Large intestine (tissue), 3 donors: Measurements from ENCODE around the gene COPA. TPM values are rescaled to one million over a fixed set of nuclear protein-coding genes. Genes with fewer than 3 reads are reported as not detected.

ENCODE experiments used
- DNase-seq, 2 donors: peaks; one replicate each; pipeline versions ENCODE4 v3.0.0 to v3.0.0-alpha.2; 2013
- H3K27ac ChIP-seq: one replicate; pipeline ENCODE4 v1.5.1; 2013; ENCODE audit warnings: low read length
- H3K27me3 ChIP-seq: 2 replicates; pipeline ENCODE4 v1.6.1; 2013; ENCODE audit warnings: low read length; ENCODE audit not compliant: control insufficient read depth, insufficient read depth
- H3K36me3 ChIP-seq: 2 replicates; pipeline ENCODE4 v1.6.1; 2013; ENCODE audit warnings: low read length; ENCODE audit not compliant: control insufficient read depth, insufficient read depth
- H3K4me1 ChIP-seq: one replicate; pipeline ENCODE4 v1.6.1; 2013; ENCODE audit warnings: low read length; ENCODE audit not compliant: control insufficient read depth, insufficient read depth
- H3K4me3 ChIP-seq: one replicate; pipeline ENCODE4 v1.5.1; 2013; ENCODE audit warnings: low read length
- H3K9me3 ChIP-seq: one replicate; pipeline ENCODE4 v1.6.1; 2013; ENCODE audit warnings: mild to moderate bottlenecking, low read depth, low read length, moderate library complexity; ENCODE audit not compliant: control insufficient read depth
- WGBS: methylation state at CpG from one replicate; pipeline ENCODE4 v1.1.5; 2013; ENCODE audit warnings: low lambda C conversion rate; ENCODE audit not compliant: insufficient coverage; 5-methylcytosine and 5-hydroxymethylcytosine counted together
- polyA plus RNA-seq: library from polyadenylated mRNA; unstranded; fragments of 120-200 nt; gene quantifications from one replicate; pipeline ENCODE4 v1.2.1, GENCODE V29; 2013

The COPA gene
- polyA plus RNA-seq, 1 donor: 137 TPM

- no peak overlapping the region for H3K4me3 ChIP-seq
- no peak for DNase-seq
- WGBS: 67% methylated on average over 2 of the region's 9 CpGs
Observed at GRCh38 chr1:160362168-160362957, 19.3 kb upstream of the COPA start.

GRCh38 chr1:160361814-160362167 lies 18.7 kb upstream of the COPA start:
- Histone ChIP-seq H3K9me3 (no peaks in the 10 kb centered on the region), H3K4me3 (no peak overlapping the region), H3K27ac (no peak overlapping the region), H3K4me1 (no peaks in the 10 kb centered on the region), H3K27me3 (no peaks in the 10 kb centered on the region), H3K36me3 (peaks cover 36% of the 10 kb centered on the region)
- no peak for DNase-seq
- 100% methylated on average over 1 of the region's 4 CpGs for WGBS

More at GRCh38 chr1:160362168-160362957, 19.3 kb upstream of the COPA start:
- Histone ChIP-seq H3K9me3 (no peaks in the 10 kb centered on the region), H3K36me3 (peaks cover 30% of the 10 kb centered on the region), H3K27ac (no peak overlapping the region), H3K4me1 (no peaks in the 10 kb centered on the region), H3K27me3 (no peaks in the 10 kb centered on the region)

GRCh38 chr1:160361199-160361598 lies 18.1 kb upstream of the COPA start:
- no peak for DNase-seq
- Histone ChIP-seq H3K9me3 (no peaks in the 10 kb centered on the region), H3K27me3 (no peaks in the 10 kb centered on the region), H3K36me3 (peaks cover 41% of the 10 kb centered on the region), H3K4me3 (no peak overlapping the region), H3K27ac (no peak overlapping the region), H3K4me1 (no peaks in the 10 kb centered on the region)
- WGBS: 80% methylated on average over 1 of the region's 2 CpGs

- Histone ChIP-seq H3K27me3 (no peaks in the 10 kb centered on the region), H3K27ac (no peak overlapping the region), H3K36me3 (peaks cover 50% of the 10 kb centered on the region), H3K9me3 (no peaks in the 10 kb centered on the region), H3K4me1 (no peaks in the 10 kb centered on the region), H3K4me3 (no peak overlapping the region)
- DNase-seq: no peak
- no CpG with 5 or more reads among the region's 8 CpGs for WGBS
Observed at GRCh38 chr1:160360227-160360695, 17.2 kb upstream of the COPA start.

GRCh38 chr1:160359559-160360226 lies 16.6 kb upstream of the COPA start:
- Histone ChIP-seq H3K4me3 (no peak overlapping the region), H3K9me3 (no peaks in the 10 kb centered on the region), H3K4me1 (no peaks in the 10 kb centered on the region), H3K36me3 (peaks cover 56% of the 10 kb centered on the region), H3K27ac (no peak overlapping the region), H3K27me3 (no peaks in the 10 kb centered on the region)
- no CpG with 5 or more reads among the region's 9 CpGs for WGBS
- no peak for DNase-seq

- WGBS: 94% methylated on average over 3 of the region's 4 CpGs
- peaks cover 72% of the 10 kb centered on the region for H3K36me3 ChIP-seq
- no peak overlapping the region for H3K4me3 ChIP-seq
- no peaks in the 10 kb centered on the region for H3K9me3 ChIP-seq
- H3K27me3 ChIP-seq: no peaks in the 10 kb centered on the region
- H3K27ac ChIP-seq: no peak overlapping the region
- H3K4me1 ChIP-seq: no peaks in the 10 kb centered on the region
- no peak for DNase-seq
Observed at GRCh38 chr1:160358073-160358472, 15.0 kb upstream of the COPA start.

GRCh38 chr1:160357286-160358002 lies 14.4 kb upstream of the COPA start:
- Histone ChIP-seq H3K4me3 (no peak overlapping the region), H3K27me3 (no peaks in the 10 kb centered on the region), H3K9me3 (no peaks in the 10 kb centered on the region), H3K27ac (no peak overlapping the region), H3K4me1 (no peaks in the 10 kb centered on the region), H3K36me3 (peaks cover 78% of the 10 kb centered on the region)
- 90% methylated on average over 2 of the region's 7 CpGs for WGBS
- DNase-seq: no peak

- no peak overlapping the region for H3K27ac ChIP-seq
- no peaks in the 10 kb centered on the region for H3K27me3 ChIP-seq
- WGBS: no CpG with 5 or more reads among the region's 5 CpGs
- no peaks in the 10 kb centered on the region for H3K9me3 ChIP-seq
- no peak for DNase-seq
- no peak overlapping the region for H3K4me3 ChIP-seq
- peaks cover 92% of the 10 kb centered on the region for H3K36me3 ChIP-seq
- H3K4me1 ChIP-seq: no peaks in the 10 kb centered on the region
Observed at GRCh38 chr1:160354388-160354985, 11.4 kb upstream of the COPA start.

GRCh38 chr1:160353223-160353622 lies 10.2 kb upstream of the COPA start:
- Histone ChIP-seq H3K4me1 (no peaks in the 10 kb centered on the region), H3K9me3 (no peaks in the 10 kb centered on the region), H3K27me3 (no peaks in the 10 kb centered on the region), H3K4me3 (no peak overlapping the region), H3K27ac (no peak overlapping the region), H3K36me3 (peaks cover 98% of the 10 kb centered on the region)
- no peak for DNase-seq
- no CpG with 5 or more reads among the region's 2 CpGs for WGBS

- Histone ChIP-seq H3K4me1 (no peaks in the 10 kb centered on the region), H3K4me3 (no peak overlapping the region), H3K27ac (no peak overlapping the region), H3K9me3 (no peaks in the 10 kb centered on the region), H3K36me3 (peaks cover 97% of the 10 kb centered on the region), H3K27me3 (no peaks in the 10 kb centered on the region)
- no peak for DNase-seq
- no CpG with 5 or more reads among the region's 8 CpGs for WGBS
Observed at GRCh38 chr1:160352555-160352954, 9.5 kb upstream of the COPA start.
